NCI-H1694 (cell line): ENCODE measurements around the gene TMTC3.
"Not testable (repeated sequence)": the region's sequence is repeated elsewhere in the genome, so short reads cannot be mapped to it uniquely, and the experiment has no call there.

Experiments used
- DNase-seq: peaks from one replicate; lab custom pipeline; 2025; lab: John Stamatoyannopoulos, UW

Gene TMTC3

DNA sequence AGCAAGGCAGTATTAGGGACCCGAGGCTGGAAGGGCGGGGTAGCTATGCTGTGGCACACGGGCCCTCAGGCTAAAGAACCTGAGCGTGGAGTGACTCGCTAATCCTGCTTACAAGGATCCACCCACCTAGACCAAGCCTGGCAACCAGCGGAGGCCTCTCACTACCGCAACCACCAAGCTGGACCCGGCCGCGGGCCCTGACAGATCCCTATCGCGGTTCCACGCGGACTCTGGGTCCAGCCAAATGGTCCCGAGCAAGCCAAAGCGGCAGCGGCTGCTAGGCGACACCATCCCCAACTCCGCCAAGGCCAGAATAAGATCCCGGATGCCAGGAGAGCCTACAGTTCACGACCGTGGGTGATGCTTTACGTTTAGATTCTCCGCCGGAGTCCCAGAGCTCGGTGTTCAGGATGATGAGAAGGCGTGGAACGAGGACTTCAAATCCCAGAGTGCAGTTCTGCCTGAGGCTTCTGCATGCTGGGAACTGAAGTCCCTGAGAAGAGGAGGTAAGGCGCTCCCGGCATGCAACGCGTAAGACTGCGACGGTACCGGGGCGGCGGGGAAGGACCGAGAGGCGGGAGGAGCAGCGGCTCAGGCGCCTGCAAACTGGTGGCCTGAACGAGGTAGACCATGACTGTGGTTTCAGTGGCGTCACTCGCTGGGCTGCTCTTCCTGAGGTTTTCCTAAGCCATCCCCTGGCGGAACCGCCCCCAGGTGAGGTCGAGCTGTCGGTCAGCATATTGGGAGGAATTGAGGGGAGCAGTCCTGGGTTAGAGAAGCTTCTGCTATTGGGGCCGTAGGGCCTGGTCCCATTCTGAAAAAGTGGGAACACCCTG, at the start of gene TMTC3, which contains the start of gene CEP290:
Gene TMTC3 (plus strand): TSS at position 534 of the 836 bp plus-strand sequence. CDS start 6,009 bp downstream, outside the sequence.
Gene CEP290 (minus strand): TSS at position 315 of the 836 bp plus-strand sequence. CDS start 781 bp downstream, outside the sequence.
- peak; percentile 98 for DNase-seq

DNA sequence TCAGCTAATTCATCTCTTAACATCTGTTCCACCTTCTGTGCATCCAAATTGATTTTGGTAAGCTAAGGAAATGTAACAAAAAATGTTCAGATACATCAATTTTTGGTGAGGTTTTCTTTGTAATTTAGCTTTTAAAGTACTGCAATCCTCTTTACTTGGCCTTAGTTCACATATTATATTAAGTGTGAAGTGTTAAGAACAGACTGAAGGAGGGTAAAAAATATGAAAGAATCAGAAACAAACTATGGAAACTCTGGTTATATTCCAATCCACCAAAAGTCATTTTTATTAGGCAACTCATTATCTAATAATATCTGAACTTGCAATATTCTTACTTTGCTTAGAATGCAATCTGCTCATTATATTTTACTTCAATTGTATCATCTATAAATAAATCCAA, 49.3 kb upstream of the TMTC3 start:
- peak; percentile 0 for DNase-seq

DNA sequence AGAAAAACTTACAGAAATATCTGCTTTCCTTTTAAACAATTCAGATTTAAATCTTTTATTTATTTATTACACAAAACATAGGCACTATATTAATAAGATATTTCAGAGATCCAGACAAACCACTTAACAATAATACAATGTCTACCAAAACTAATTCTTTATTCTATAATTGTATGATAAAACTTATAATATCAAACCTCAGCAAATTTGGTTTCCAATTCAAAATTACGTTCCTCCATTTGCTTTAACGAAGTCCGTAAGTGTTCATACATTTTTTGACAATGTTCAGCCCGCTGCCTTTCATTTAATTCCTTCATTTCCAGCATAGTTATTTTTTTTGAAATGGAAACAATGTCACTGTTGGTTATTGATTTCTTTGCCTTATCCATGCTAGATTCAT, 48.5 kb upstream of the TMTC3 start:
- no peak for DNase-seq

DNA sequence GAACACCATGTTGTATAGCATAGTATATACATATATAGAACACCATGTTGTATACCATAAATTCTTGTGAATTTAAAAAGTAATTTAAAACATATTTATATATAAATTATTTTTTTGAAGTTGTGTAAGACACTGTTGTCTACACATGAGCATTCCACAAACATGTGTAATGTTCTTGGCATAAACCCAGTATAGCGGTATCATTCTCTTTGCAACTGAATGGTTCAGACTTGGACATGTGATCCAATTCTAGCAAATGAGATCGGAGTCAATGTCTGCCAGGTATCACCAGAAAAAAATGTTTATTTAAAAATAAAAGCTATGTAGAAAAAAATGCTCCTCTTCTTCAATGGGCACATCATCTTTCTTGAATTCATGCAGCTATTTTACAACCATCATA, 34.1 kb upstream of the TMTC3 start:
- no peak for DNase-seq

DNA sequence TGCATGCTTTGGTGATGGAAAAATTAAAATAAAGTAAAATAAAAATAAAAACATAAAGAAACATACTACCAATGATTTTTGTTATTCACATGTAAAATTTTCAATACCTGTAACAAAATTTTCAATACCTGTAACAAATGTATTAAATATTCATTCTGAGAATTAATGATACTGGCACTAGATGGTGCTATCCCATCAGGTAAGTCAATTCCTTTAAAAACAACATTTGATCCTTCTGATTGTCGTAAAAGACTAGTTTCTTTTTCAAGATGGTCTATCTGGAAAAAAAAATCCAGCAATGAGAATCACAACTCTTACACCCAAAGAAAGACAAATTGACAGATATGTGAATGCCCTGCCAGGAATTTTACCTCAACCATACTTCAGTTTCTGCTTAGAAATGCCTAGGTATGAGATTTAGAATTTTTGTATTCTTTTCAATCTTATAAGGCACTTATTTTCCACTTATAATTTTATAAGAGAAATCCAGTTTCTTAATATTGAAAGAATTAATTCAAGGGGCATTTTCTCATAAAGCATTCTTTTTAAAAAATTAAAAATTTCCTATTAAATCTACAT, 30.9 kb upstream of the TMTC3 start:
- DNase-seq = peak; percentile 4

GRCh38 chr12:88113871-88114270, 28.2 kb upstream of the TMTC3 start:
- DNase-seq = no peak

DNA sequence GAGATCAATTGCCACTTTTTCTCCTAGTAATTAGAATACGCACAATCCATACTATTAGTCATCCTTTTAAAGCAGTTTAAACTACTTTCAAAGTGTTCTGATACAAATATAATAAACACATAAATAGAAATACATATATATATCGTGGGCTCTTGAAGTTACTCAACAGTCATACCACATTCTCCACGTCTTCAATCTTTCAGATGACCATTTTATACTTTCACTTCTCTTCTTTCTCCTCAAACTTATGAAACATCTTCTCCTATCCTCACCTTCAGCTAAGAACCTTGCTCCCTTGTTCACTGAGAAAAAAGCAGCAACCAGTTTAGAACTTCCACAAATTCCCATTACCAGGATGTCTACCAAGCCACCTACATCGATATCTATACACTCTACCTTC, 19.4 kb upstream of the TMTC3 start:
- no peak for DNase-seq

GRCh38 chr12:88127099-88127498, 15.0 kb upstream of the TMTC3 start:
- no peak for DNase-seq

DNA sequence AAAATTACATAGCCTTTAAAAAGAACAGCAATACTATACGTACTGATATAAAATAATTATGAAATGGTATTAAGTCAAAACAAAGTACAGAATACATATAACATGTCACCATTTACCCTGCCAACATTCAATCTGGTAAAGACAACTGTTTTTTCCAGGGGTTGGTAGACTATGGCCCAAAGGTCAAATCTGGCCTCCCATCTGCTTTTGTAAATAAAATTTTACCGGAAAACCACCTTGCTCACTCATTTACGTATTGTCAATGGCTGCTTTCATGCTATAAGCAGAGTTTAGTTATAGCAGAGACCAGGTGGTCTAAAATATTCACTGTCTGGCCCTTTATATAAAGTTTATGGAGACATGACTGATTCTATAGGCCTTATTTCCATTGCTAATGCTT, 14.3 kb upstream of the TMTC3 start:
- no peak for DNase-seq

GRCh38 chr12:88132392-88132791, 9.7 kb upstream of the TMTC3 start:
- no peak for DNase-seq

DNA sequence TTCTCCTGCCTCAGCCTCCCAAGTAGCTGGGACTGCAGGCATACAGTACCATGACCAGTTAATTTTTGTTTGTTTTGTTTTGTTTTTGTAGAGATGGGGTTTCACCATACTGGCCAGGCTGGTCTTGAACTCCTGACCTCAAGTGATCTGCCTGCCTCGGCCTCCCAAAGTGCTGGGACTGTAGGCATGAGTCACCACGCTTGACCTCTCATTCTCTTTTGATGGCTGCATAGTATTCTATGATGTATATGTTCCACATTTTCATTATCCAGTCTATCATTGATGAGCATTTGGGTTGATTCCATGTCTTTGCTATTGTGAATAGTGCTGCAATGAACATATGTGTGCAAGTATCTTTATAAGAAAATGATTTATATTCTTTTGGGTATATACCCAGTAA, 8.9 kb upstream of the TMTC3 start:
- not testable (repeated sequence) for DNase-seq

DNA sequence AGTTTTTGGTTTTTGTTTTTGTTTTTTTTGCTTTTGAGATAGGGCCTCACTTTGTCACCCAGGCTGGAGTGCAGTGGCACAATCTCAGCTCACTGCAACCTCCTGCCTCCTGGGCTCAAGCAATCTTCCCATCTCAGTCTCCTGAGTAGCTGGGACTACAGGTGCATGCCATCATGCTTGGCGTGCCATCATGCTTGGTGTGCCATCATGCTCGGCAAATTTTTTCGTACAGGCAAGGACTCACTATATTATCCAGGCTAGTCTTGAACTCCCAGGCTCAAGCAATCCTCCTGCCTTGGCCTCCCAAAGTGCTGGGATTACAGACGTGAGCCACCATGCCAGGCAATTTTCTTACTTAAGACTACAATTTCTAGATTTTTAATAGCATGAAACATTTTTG, 2.4 kb upstream of the TMTC3 start:
- not testable (repeated sequence) for DNase-seq

- no peak for DNase-seq
Observed at GRCh38 chr12:88141425-88141773, 708 bp upstream of the TMTC3 start.

- no peak for DNase-seq
Observed at GRCh38 chr12:88142610-88142991, 494 bp downstream of the TMTC3 start.

- DNase-seq = no peak
Observed at GRCh38 chr12:88144037-88144436, 1.9 kb downstream of the TMTC3 start.

- no peak for DNase-seq
Observed at GRCh38 chr12:88144546-88145468, 2.7 kb downstream of the TMTC3 start.

DNA sequence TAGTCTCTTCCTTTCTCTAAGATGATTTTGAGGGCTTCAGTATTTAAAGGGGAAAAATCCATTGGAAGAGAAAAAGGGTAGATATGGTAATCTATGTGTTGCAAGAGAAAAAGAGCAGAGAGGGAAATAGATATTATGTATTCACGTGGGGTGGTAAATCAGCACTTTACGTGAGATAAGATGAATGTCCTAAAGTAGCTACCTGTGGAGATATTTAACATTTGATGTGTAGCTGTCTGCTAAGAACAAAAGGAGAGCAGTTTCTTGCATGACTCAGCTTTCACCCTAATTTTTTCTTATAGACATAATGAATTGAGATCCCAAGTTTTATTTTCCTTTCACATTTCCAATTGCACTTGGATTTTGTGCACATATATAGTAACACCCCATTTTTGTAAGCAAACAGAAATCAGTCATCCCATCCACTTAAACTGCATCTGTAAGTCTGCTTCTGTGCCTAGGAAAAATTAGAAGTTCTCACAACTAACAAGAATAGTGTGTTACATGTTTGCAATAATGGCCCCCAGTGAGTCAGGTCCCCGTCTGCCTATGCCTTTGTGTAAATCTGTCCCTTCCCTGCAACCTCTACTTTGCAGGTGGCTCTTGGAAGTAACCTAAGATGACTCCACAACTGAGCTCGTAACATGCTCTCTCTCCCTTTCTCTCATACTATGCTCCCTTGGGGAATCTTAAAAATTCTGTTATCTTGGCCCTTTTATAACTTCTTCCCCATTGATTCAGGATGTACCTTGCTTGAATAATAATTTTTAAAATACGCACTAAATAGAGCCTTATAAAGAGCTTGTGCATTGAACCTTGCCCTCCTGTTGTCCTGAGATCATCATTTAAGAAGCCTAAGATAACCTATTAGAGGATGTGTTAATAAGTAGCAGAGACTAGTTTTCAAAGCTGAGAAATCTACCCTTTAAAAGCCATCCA, 3.7 kb downstream of the TMTC3 start:
- no peak for DNase-seq

GRCh38 chr12:88150063-88150462, 8.0 kb downstream of the TMTC3 start:
- DNase-seq = no peak

GRCh38 chr12:88153959-88154358, 11.9 kb downstream of the TMTC3 start:
- DNase-seq = no peak

DNA sequence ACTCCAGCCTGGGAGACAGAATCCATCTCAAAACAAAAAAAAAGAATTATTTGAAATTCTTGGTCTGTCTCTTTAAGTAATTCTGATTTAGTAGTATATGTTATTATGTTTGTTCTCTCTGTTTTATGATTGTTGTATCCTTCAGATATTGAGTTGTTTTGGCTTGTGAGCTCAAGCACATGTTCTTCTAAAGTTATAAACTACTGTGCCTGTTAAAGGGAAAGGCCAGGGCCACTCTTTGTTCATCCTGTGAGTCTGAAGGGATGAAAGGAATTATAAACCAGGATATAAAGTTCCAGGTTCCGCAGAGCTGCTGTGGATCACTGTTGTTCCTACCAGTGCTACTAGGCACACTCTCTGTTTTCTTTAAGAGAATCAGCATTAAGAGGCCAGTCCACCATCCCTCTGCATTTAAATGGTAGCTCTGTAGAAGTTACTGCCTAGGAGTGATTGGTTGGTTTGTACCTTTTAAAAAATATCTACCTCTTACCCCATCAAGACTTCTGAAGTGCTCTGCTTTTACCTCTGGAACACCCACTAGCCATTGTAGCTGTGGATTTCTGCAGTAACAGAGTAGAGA, 14.1 kb downstream of the TMTC3 start:
- DNase-seq = no peak

DNA sequence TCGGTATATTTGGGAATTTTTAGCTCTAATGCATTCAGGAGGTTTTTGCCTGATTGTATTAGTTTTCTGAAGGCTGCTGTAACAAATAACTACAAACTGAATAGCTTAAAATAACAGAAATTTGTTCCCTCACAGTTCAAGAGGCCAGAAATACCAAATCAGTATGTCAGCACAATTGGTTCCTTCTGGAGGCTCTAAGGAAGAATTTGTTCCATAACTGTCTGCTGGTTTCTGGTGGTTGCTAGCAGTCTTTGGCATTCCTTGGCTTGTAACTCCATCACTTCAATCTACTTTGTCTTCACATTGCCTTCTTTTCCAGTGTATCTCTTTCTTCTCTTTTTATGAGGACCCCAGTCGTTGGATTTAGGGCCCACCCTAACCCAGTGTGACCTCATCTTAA, 21.3 kb downstream of the TMTC3 start:
- DNase-seq = no peak
